Fibroblast of the aortic adventitia (primary cell): Measurements from ENCODE around the gene CTBP2. TPM values are rescaled to one million over a fixed set of nuclear protein-coding genes. Genes with fewer than 3 reads are reported as not detected.

Source experiments
- DNase-seq: peaks from one replicate; pipeline ENCODE4 v3.0.0-alpha.2; 2010; ENCODE audit warnings: low read depth
- H3K4me3 ChIP-seq: 2 replicates; pipeline ENCODE4 v1.5.1; 2011; ENCODE audit warnings: low read depth, mild to moderate bottlenecking, control low read depth, low read length, moderate library complexity
- CTCF ChIP-seq: IDR thresholded peaks from 2 replicates; pipeline ENCODE4 v1.5.1; 2011; ENCODE audit warnings: mild to moderate bottlenecking, low read length, control low read depth, inconsistent platforms; ENCODE audit not compliant: insufficient read depth
- total RNA-seq: library from RNA; depleted of rRNA; stranded (reverse); fragments of >200 nt; gene quantifications from 2 replicates; pipeline ENCODE4 v1.2.3, GENCODE V29; 2012; ENCODE audit warnings: low replicate concordance

CTBP2 gene
- total RNA-seq, 1 donor: 45.4 TPM

DNA sequence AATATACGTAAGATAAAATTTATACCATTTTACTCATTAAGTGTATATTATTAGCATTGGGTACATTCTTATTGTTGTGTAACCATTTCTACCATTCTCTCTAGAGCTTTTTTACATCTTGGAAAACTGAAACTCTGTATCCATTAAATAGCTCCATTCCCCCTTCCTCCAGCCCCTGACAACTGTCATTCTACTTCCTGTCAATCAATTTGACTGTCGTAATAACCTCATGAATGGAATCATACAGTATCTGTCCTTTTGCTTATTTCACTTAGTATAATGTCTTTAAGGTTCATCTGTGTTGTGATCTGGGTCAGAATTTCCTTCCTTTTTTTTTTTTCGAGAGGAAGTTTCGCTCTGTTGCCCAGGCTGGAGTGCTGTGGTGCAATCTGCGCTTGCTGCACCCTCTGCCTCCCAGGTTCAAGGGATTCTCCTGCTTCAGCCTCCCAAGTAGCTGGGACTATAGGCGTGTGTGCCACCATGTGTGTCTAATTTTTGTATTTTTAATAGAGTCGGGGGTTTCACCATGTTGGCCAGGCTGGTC lies 202.9 kb downstream of the CTBP2 start:
- H3K4me3 ChIP-seq: no peak overlapping the region
- no peak for DNase-seq
- TF ChIP-seq CTCF: no peak

- TF ChIP-seq CTCF: no peak
- no peak overlapping the region for H3K4me3 ChIP-seq
- DNase-seq: no peak
These were observed 203.6 kb downstream of the CTBP2 start for GRCh38 chr10:124956764-124957163.

DNA sequence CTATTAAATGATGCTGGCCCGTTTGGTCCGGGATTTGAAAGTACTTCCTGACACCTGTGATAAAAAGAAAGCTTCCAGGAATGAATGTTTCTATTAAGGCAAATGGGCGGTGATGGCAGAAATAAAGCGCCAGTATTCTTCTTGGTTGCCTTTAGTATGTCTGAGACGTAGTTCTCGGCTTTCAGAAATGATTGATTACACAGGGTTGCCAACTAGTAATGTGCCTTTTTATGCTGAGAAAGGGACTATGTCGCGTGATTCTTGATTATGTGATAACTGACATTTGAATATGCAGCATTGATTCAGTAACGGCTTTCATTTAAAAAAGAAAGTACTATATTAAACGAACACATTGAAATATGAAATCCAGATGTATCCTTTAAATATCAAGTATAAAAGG lies 204.5 kb downstream of the CTBP2 start:
- TF ChIP-seq CTCF: no peak
- H3K4me3 ChIP-seq: no peak overlapping the region
- no peak for DNase-seq

DNA sequence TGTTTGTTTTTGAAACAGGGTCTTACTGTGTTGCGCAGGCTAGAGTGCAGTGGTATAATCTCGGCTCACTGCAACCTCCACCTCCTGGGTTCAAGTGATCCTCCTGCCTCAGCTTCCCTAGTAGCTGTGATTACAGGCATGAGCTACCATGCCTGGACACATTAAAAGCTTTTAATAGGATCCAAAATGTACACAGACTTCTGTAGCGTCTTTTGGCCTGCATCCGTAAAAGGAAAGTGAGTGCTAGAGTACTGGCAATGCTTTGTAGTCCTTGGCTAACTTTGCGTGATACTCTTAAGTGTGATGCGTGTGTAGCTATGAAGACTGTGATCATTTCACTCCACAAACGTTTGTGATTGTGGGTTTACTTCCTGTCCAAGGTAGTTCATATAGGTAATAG lies 205.1 kb downstream of the CTBP2 start:
- DNase-seq: peak; percentile 46
- TF ChIP-seq CTCF: no peak
- no peak overlapping the region for H3K4me3 ChIP-seq

GRCh38 chr10:124953421-124953820 lies 206.9 kb downstream of the CTBP2 start:
- H3K4me3 ChIP-seq: no peak overlapping the region
- no peak for DNase-seq
- no peak for TF ChIP-seq CTCF

GRCh38 chr10:124952123-124952522 lies 208.2 kb downstream of the CTBP2 start:
- no peak for DNase-seq
- no peak for TF ChIP-seq CTCF
- H3K4me3 ChIP-seq: no peak overlapping the region

DNA sequence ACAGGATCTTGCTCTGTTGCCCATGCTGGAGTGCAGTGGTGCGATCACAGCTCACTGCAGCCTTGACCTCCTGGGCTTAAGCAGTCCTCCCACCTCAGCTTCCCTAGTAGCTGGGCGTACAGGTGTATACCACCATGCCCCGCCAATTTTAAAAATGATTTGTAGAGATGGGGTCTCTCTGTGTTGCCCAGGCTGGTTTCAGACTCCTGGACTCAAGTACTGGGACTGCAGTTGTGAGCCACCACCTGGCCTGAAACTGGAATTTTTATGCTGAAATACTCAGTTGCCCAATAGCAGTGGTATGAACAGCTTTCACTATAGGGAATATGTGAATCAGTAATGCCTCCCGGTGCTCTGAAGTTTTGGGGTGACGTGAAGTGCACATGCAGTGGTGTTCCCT lies 210.8 kb downstream of the CTBP2 start:
- DNase-seq: no peak
- no peak for TF ChIP-seq CTCF
- H3K4me3 ChIP-seq: no peak overlapping the region
